ENCODE results near the gene FFAR3.
"Not testable (repeated sequence)": the region's sequence is repeated elsewhere in the genome, so short reads cannot be mapped to it uniquely, and the experiment has no call there.

GRCh38 chr19:35379545-35379944, 21.3 kb downstream of the FFAR3 start:
- TF ChIP-seq EZH2 (IDR thresholded peaks at IDR 0.05); POLR2AphosphoS5 (IDR thresholded peaks at IDR 0.05; ENCODE audit: borderline replicate concordance, low read depth, low read length); FOXP2 (optimal IDR thresholded peaks at IDR 0.05; ENCODE audit: control extremely low read depth, extremely low read length, insufficient read depth): not testable (repeated sequence)

Measured in SK-N-MC (cell line).